Measurements from ENCODE around the gene SRGAP3. TPM values are rescaled to one million over a fixed set of nuclear protein-coding genes. Genes with fewer than 3 reads are reported as not detected.

Gene SRGAP3
- total and polyA plus RNA-seq, 2 donors (not counting 1 experiment from before 2014, with no cell fraction given) = 1.4 to 1.5 TPM

GRCh38 chr3:9074079-9074478, 175.4 kb downstream of the SRGAP3 start:
- H3K4me1 Mint-ChIP-seq = no peaks in the 10 kb centered on the region
- H4K20me1 ChIP-seq (ENCODE audit: control insufficient read depth, insufficient read depth, low read length, poor library complexity, severe bottlenecking) = no peaks in the 10 kb centered on the region
- H3K4me3 ChIP-seq (ENCODE audit: control extremely low read depth in 1 of 5, extremely low read depth in 1 of 5, insufficient read depth in 1 of 5, low read depth in 2 of 5, low read length in 4 of 5) = no peak overlapping the region
- intact Hi-C loops (cut with micrococcal nuclease) = no loop called here
- no peak overlapping the region for H3K4me2 ChIP-seq (replicated peaks; ENCODE audit: low read depth, low read length, poor library complexity, severe bottlenecking)
- no CpG with 5 or more reads among the region's 5 CpGs for WGBS (ENCODE audit: insufficient coverage)
- no peaks in the 10 kb centered on the region for H3K9me3 Mint-ChIP-seq (ENCODE audit: insufficient read depth)
- no peaks in the 10 kb centered on the region for H3K79me2 ChIP-seq (ENCODE audit: control insufficient read depth, insufficient read depth, low read length)
- ChIA-PET CTCF (no interaction called here), POLR2A (no interaction called here)
- H3K9me3 ChIP-seq (ENCODE audit: control extremely low read depth in 1 of 3, control insufficient read depth in 2 of 3, insufficient read depth in 1 of 3, low read length in 2 of 3) = no peaks in the 10 kb centered on the region
- no peak for DNase-seq
- H3K27ac ChIP-seq (ENCODE audit: low read length in 2 of 2) = no peak overlapping the region
- H3K27me3 Mint-ChIP-seq = peaks cover 7% of the 10 kb centered on the region
- no peak for ATAC-seq (ENCODE audit: low read depth)
- H3K27me3 ChIP-seq (replicated peaks in 1 of 4; ENCODE audit: control extremely low read depth in 1 of 4, control insufficient read depth in 3 of 4, insufficient read depth in 4 of 4, low read length in 3 of 4) = no peaks in the 10 kb centered on the region
- H3K36me3 ChIP-seq (replicated peaks in 1 of 2; ENCODE audit: control extremely low read depth in 1 of 2, control insufficient read depth in 1 of 2, extremely low read depth in 1 of 2, insufficient read depth in 2 of 2, low read length in 1 of 2) = no peaks in the 10 kb centered on the region
- no peak overlapping the region for H2AFZ ChIP-seq (ENCODE audit: insufficient read depth, low read depth, low read length, poor library complexity, severe bottlenecking)
- H3K4me3 Mint-ChIP-seq = no peak overlapping the region
- TF ChIP-seq, protein P1, sequence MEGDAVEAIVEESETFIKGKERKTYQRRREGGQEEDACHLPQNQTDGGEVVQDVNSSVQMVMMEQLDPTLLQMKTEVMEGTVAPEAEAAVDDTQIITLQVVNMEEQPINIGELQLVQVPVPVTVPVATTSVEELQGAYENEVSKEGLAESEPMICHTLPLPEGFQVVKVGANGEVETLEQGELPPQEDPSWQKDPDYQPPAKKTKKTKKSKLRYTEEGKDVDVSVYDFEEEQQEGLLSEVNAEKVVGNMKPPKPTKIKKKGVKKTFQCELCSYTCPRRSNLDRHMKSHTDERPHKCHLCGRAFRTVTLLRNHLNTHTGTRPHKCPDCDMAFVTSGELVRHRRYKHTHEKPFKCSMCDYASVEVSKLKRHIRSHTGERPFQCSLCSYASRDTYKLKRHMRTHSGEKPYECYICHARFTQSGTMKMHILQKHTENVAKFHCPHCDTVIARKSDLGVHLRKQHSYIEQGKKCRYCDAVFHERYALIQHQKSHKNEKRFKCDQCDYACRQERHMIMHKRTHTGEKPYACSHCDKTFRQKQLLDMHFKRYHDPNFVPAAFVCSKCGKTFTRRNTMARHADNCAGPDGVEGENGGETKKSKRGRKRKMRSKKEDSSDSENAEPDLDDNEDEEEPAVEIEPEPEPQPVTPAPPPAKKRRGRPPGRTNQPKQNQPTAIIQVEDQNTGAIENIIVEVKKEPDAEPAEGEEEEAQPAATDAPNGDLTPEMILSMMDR (IDR thresholded peaks at IDR 0.05) = no peak
- no peak for TF ChIP-seq EZH2 (IDR thresholded peaks at IDR 0.05; ENCODE audit: borderline replicate concordance, insufficient read depth, low read depth, low read length, poor library complexity, severe bottlenecking)
- no peak overlapping the region for H3K27ac Mint-ChIP-seq
- no peak overlapping the region for H3K9ac ChIP-seq (ENCODE audit: low read length)
- H3K4me1 ChIP-seq (ENCODE audit: control insufficient read depth in 2 of 2, insufficient read depth in 2 of 2, low read length in 2 of 2) = no peaks in the 10 kb centered on the region

GRCh38 chr3:9072667-9073009, 176.8 kb downstream of the SRGAP3 start:
- Histone ChIP-seq H3K9me3 (ENCODE audit: control extremely low read depth in 1 of 3, control insufficient read depth in 2 of 3, insufficient read depth in 1 of 3, low read length in 2 of 3) (no peaks in the 10 kb centered on the region), H3K4me3 (ENCODE audit: control extremely low read depth in 1 of 5, extremely low read depth in 1 of 5, insufficient read depth in 1 of 5, low read depth in 2 of 5, low read length in 4 of 5) (no peak overlapping the region), H2AFZ (ENCODE audit: insufficient read depth, low read depth, low read length, poor library complexity, severe bottlenecking) (no peak overlapping the region), H3K27ac (ENCODE audit: low read length in 2 of 2) (no peak overlapping the region), H3K9ac (ENCODE audit: low read length) (no peak overlapping the region), H4K20me1 (ENCODE audit: control insufficient read depth, insufficient read depth, low read length, poor library complexity, severe bottlenecking) (no peaks in the 10 kb centered on the region), H3K36me3 (replicated peaks in 1 of 2; ENCODE audit: control extremely low read depth in 1 of 2, control insufficient read depth in 1 of 2, extremely low read depth in 1 of 2, insufficient read depth in 2 of 2, low read length in 1 of 2) (no peaks in the 10 kb centered on the region), H3K4me2 (replicated peaks; ENCODE audit: low read depth, low read length, poor library complexity, severe bottlenecking) (no peak overlapping the region), H3K79me2 (ENCODE audit: control insufficient read depth, insufficient read depth, low read length) (no peaks in the 10 kb centered on the region), H3K4me1 (ENCODE audit: control insufficient read depth in 2 of 2, insufficient read depth in 2 of 2, low read length in 2 of 2) (no peaks in the 10 kb centered on the region), H3K27me3 (replicated peaks in 1 of 4; ENCODE audit: control extremely low read depth in 1 of 4, control insufficient read depth in 3 of 4, insufficient read depth in 4 of 4, low read length in 3 of 4) (peaks cover 0 to 3% (median 0%) of the 10 kb centered on the region in 4 experiments)
- Mint-ChIP-seq H3K4me3 (no peak overlapping the region), H3K27ac (no peak overlapping the region), H3K9me3 (ENCODE audit: insufficient read depth) (no peaks in the 10 kb centered on the region), H3K27me3 (peaks cover 7% of the 10 kb centered on the region), H3K4me1 (no peaks in the 10 kb centered on the region)
- 88% methylated on average over 4 of the region's 6 CpGs for WGBS (ENCODE audit: insufficient coverage)
- CTCF ChIA-PET = no interaction called here
- no peak for ATAC-seq (ENCODE audit: low read depth)
- TF ChIP-seq EZH2 (IDR thresholded peaks at IDR 0.05; ENCODE audit: borderline replicate concordance, insufficient read depth, low read depth, low read length, poor library complexity, severe bottlenecking) = no peak
- TF ChIP-seq, protein P1 (IDR thresholded peaks at IDR 0.05) = no peak
- intact Hi-C loops (cut with micrococcal nuclease) = no loop called here
- no peak for DNase-seq
- POLR2A ChIA-PET = no interaction called here

Measured in B cell (primary cell).